CD4-positive, alpha-beta T cell treated with Interleukin-17A for 4 hours (primary cell): Measurements from ENCODE around the gene LECT2.

Experiments used
- DNase-seq: peaks from one replicate; pipeline ENCODE4 v3.0.0-alpha.2; 2020; ENCODE audit warnings: mixed read lengths

The LECT2 gene

GRCh38 chr5:135954899-135955298 lies at the start of gene LECT2:
TSS of gene LECT2 (minus strand) at chr5:135954983. CDS start at chr5:135954833, 150 bp downstream.
- DNase-seq = no peak

GRCh38 chr5:136004436-136004835 lies 49.7 kb upstream of the LECT2 start:
- no peak for DNase-seq

- no peak for DNase-seq
Measured at GRCh38 chr5:136001466-136001981, 46.7 kb upstream of the LECT2 start.

- no peak for DNase-seq
Measured at GRCh38 chr5:136000932-136001331, 46.1 kb upstream of the LECT2 start.

GRCh38 chr5:136000147-136000546 lies 45.4 kb upstream of the LECT2 start:
- no peak for DNase-seq

GRCh38 chr5:135999406-136000139 lies 44.8 kb upstream of the LECT2 start:
- no peak for DNase-seq

- no peak for DNase-seq
Measured at GRCh38 chr5:135998889-135999288, 44.1 kb upstream of the LECT2 start.

GRCh38 chr5:135997673-135998335 lies 43.0 kb upstream of the LECT2 start:
- DNase-seq = no peak

- no peak for DNase-seq
Measured at GRCh38 chr5:135996611-135997010, 41.8 kb upstream of the LECT2 start.

GRCh38 chr5:135995976-135996375 lies 41.2 kb upstream of the LECT2 start:
- DNase-seq = no peak

GRCh38 chr5:135993880-135994636 lies 39.3 kb upstream of the LECT2 start:
- no peak for DNase-seq

GRCh38 chr5:135993335-135993879 lies 38.6 kb upstream of the LECT2 start:
- DNase-seq = no peak

GRCh38 chr5:135991429-135991828 lies 36.6 kb upstream of the LECT2 start:
- DNase-seq = no peak

- no peak for DNase-seq
Measured at GRCh38 chr5:135990528-135991255, 35.9 kb upstream of the LECT2 start.

- no peak for DNase-seq
Measured at GRCh38 chr5:135989686-135990085, 34.9 kb upstream of the LECT2 start.

GRCh38 chr5:135988546-135988945 lies 33.8 kb upstream of the LECT2 start:
- DNase-seq = no peak

- no peak for DNase-seq
Measured at GRCh38 chr5:135986891-135987401, 32.2 kb upstream of the LECT2 start.

- DNase-seq = no peak
Measured at GRCh38 chr5:135986401-135986800, 31.6 kb upstream of the LECT2 start.

GRCh38 chr5:135985951-135986350 lies 31.2 kb upstream of the LECT2 start:
- DNase-seq = no peak

- no peak for DNase-seq
Measured at GRCh38 chr5:135980620-135981019, 25.8 kb upstream of the LECT2 start.

- DNase-seq = no peak
Measured at GRCh38 chr5:135979510-135979909, 24.7 kb upstream of the LECT2 start.

GRCh38 chr5:135978993-135979392 lies 24.2 kb upstream of the LECT2 start:
- no peak for DNase-seq
